IMR-90 (cell line): ENCODE data around the gene PPY.

Experiments
- CTCF ChIP-seq: conservative IDR thresholded peaks from 2 replicates; pipeline ENCODE4 v1.5.1; 2012; ENCODE audit warnings: mild to moderate bottlenecking, low read depth, low read length, improper control_type of control experiment
- MXI1 ChIP-seq: IDR thresholded peaks from 2 replicates; pipeline ENCODE4 v1.6.1; 2012; ENCODE audit warnings: low read depth, mild to moderate bottlenecking, low read length, moderate library complexity, borderline replicate concordance
- POLR2A ChIP-seq: IDR thresholded peaks from 2 replicates; pipeline ENCODE4 v1.6.1; 2012; ENCODE audit warnings: mild to moderate bottlenecking, low read depth, low read length
- TF ChIP-seq, protein P1 (sequence below): fragments of 150-350 bp; IDR thresholded peaks from 2 replicates; pipeline ENCODE4 v1.6.1; 2017; ENCODE audit warnings: mild to moderate bottlenecking, antibody characterized with exemption, low read length, low read depth

GRCh38 chr17:43909537-43910231 lies 32.6 kb downstream of the PPY start:
- no peak for TF ChIP-seq POLR2A
- TF ChIP-seq, protein P1, sequence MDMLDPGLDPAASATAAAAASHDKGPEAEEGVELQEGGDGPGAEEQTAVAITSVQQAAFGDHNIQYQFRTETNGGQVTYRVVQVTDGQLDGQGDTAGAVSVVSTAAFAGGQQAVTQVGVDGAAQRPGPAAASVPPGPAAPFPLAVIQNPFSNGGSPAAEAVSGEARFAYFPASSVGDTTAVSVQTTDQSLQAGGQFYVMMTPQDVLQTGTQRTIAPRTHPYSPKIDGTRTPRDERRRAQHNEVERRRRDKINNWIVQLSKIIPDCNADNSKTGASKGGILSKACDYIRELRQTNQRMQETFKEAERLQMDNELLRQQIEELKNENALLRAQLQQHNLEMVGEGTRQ, result no peak
- no peak for TF ChIP-seq CTCF
- no peak for TF ChIP-seq MXI1
